Activated naive CD8-positive, alpha-beta T cell treated with anti-CD3 and anti-CD28 coated beads for 36 hours (primary cell): ENCODE results near the gene GLRX5. TPM values are rescaled to one million over a fixed set of nuclear protein-coding genes. Genes with fewer than 3 reads are reported as not detected.

ENCODE experiments used
- DNase-seq: peaks from one replicate; pipeline ENCODE4 v3.0.0; 2021
- H3K27ac Mint-ChIP-seq: one replicate; pipeline ENCODE4 v1.8.0; 2022; ENCODE audit warnings: mild to moderate bottlenecking, moderate library complexity, mixed read lengths
- H3K27me3 Mint-ChIP-seq: one replicate; pipeline ENCODE4 v1.8.0; 2022; ENCODE audit warnings: mild to moderate bottlenecking, mixed read lengths
- H3K36me3 Mint-ChIP-seq: one replicate; pipeline ENCODE4 v1.8.0; 2021; ENCODE audit warnings: mild to moderate bottlenecking, mixed read lengths
- H3K4me1 Mint-ChIP-seq: one replicate; pipeline ENCODE4 v1.8.0; 2021; ENCODE audit warnings: mixed read lengths
- H3K4me3 Mint-ChIP-seq: one replicate; pipeline ENCODE4 v1.8.0; 2022; ENCODE audit warnings: mild to moderate bottlenecking, moderate library complexity, mixed read lengths
- H3K9me3 Mint-ChIP-seq: one replicate; pipeline ENCODE4 v1.8.0; 2022; ENCODE audit warnings: mixed read lengths
- total RNA-seq, 2 experiments: library from RNA; stranded (reverse); gene quantifications; one replicate each; pipeline ENCODE4 v1.2.3, GENCODE V29; 2021

Gene GLRX5
- total RNA-seq, 2 experiments from 2014 or later, result 57.9 to 60.7 TPM

- Mint-ChIP-seq H3K36me3 (peaks cover 3% of the 10 kb centered on the region), H3K27ac (peak overlapping the region; percentile 38)
These were observed 13.8 kb upstream of the GLRX5 start for GRCh38 chr14:95521001-95521400.

DNA sequence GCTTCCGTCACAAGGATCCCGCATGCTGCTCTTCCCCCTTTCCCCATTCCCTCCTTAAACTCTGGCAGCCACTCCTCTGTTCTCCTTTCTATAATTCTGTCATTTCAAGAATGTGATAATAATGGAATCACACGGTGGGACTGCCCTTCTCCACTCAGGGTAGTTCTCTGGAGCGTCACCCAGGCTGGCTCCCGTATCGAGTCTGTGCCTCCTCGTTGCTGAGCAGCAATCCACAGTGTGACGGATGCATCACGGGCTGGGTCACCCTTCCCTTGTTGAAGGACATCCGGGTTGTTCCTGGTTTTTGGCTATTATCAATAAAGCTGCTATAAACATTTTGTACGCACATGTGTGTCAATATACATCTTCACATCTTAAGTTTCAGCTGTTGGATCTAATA, 12.7 kb upstream of the GLRX5 start:
- Mint-ChIP-seq H3K27ac (peak overlapping the region; percentile 99), H3K4me3 (peak overlapping the region; percentile 44), H3K36me3 (peaks cover 3% of the 10 kb centered on the region), H3K4me1 (peaks cover 86% of the 10 kb centered on the region), H3K27me3 (no peaks in the 10 kb centered on the region), H3K9me3 (no peaks in the 10 kb centered on the region)
- no peak for DNase-seq

More at GRCh38 chr14:95521001-95521400, 13.8 kb upstream of the GLRX5 start:
- H3K9me3 Mint-ChIP-seq, result no peaks in the 10 kb centered on the region
- peaks cover 78% of the 10 kb centered on the region for H3K4me1 Mint-ChIP-seq
- H3K4me3 Mint-ChIP-seq, result no peak overlapping the region
- no peaks in the 10 kb centered on the region for H3K27me3 Mint-ChIP-seq
- no peak for DNase-seq

DNA sequence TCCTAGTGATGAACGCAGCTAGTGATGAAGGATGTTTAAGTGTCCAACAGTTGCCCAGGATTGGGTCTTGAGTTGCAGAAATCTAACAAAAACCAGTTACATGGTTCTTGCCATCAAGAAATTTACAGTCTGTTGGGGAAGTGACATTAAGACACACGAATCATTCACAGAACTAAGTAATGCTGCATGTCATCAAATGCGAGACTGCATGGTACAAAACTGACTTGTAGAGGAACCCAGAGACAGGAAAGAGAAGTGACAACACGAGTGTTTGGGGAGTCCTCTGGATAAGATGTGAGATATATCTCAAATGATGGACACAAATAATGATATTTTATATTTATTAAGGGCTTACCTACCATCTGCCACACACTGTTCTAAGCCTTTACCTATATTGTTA, 12.3 kb upstream of the GLRX5 start:
- DNase-seq, result no peak
- Mint-ChIP-seq H3K9me3 (no peaks in the 10 kb centered on the region), H3K27me3 (no peaks in the 10 kb centered on the region), H3K36me3 (peaks cover 3% of the 10 kb centered on the region), H3K4me1 (peaks cover 86% of the 10 kb centered on the region), H3K4me3 (peak overlapping the region; percentile 77), H3K27ac (peak overlapping the region; percentile 99)

DNA sequence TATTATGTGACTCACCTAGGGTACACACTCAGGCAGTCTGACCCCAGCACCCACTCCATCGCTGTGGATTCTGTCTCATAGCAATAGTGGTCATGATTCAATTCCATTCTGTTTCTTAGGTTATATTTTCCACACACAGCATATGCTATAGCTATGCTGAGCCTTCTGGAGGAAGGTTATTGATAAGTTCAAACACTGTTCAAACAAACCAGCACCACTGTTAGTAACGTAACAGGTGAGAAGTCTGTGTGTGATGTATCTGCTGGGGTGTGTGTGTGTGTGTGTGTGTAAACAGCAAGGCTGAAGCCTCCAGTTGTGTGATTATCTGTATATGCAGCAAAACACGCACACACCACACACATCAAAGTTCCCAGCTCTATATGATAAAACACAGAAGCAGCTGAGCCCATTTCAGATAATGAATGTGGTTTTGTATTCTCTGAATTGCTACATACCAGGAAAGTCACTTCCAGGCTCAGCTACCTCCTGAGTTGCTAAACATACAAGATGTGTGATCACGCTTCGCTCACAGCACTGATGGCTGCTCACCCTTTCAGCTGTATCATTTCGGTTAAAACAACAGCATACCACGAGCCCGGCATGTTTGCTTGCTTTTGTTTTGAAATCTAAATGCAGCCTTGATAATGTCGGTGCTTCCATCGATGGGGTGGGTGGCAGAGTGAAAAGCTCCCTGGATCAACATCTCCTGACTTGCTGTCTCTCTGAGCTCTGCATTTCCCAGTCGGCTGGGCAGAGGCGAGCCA, 11.6 kb upstream of the GLRX5 start:
- peak overlapping the region; percentile 77 for H3K4me3 Mint-ChIP-seq
- H3K27ac Mint-ChIP-seq, result peak overlapping the region; percentile 99
- peak; percentile 70 for DNase-seq
- peaks cover 3% of the 10 kb centered on the region for H3K36me3 Mint-ChIP-seq
- peaks cover 80% of the 10 kb centered on the region for H3K4me1 Mint-ChIP-seq
- H3K27me3 Mint-ChIP-seq, result no peaks in the 10 kb centered on the region
- no peaks in the 10 kb centered on the region for H3K9me3 Mint-ChIP-seq

GRCh38 chr14:95523815-95524448, 10.9 kb upstream of the GLRX5 start:
- DNase-seq, result peak; percentile 67
- H3K27me3 Mint-ChIP-seq, result no peaks in the 10 kb centered on the region
- H3K4me3 Mint-ChIP-seq, result peak overlapping the region; percentile 77
- H3K36me3 Mint-ChIP-seq, result peaks cover 4% of the 10 kb centered on the region
- H3K4me1 Mint-ChIP-seq, result peaks cover 73% of the 10 kb centered on the region
- H3K27ac Mint-ChIP-seq, result peak overlapping the region; percentile 99
- H3K9me3 Mint-ChIP-seq, result no peaks in the 10 kb centered on the region

GRCh38 chr14:95524706-95525512, 9.9 kb upstream of the GLRX5 start:
- Mint-ChIP-seq H3K27ac (peak overlapping the region; percentile 99), H3K9me3 (no peaks in the 10 kb centered on the region), H3K4me1 (peaks cover 63% of the 10 kb centered on the region), H3K27me3 (no peaks in the 10 kb centered on the region), H3K36me3 (peaks cover 7% of the 10 kb centered on the region), H3K4me3 (peak overlapping the region; percentile 77)
- DNase-seq, result no peak

DNA sequence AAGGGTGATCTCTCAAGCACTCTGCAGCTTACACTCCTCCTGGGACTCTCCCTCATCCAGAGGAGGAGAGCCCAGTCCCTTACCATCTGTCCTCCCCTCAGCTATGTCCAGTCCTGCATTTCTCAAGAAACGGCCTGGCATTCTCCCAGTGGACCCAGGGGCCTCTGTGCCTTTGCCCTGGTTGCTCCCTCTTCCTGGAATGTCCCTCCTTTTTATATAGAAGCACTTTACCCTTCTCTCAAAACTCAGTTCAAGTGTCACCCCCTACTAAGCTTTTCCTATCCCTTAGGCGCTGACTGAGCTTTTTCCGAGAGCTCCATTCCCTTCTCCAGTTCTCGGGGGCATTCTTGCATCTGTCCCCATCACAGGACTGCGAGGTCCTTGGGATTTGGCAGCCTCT, 8.9 kb upstream of the GLRX5 start:
- H3K4me1 Mint-ChIP-seq, result peaks cover 68% of the 10 kb centered on the region
- no peaks in the 10 kb centered on the region for H3K9me3 Mint-ChIP-seq
- DNase-seq, result no peak
- no peak overlapping the region for H3K4me3 Mint-ChIP-seq
- H3K36me3 Mint-ChIP-seq, result peaks cover 13% of the 10 kb centered on the region
- H3K27me3 Mint-ChIP-seq, result no peaks in the 10 kb centered on the region
- H3K27ac Mint-ChIP-seq, result peak overlapping the region; percentile 99

DNA sequence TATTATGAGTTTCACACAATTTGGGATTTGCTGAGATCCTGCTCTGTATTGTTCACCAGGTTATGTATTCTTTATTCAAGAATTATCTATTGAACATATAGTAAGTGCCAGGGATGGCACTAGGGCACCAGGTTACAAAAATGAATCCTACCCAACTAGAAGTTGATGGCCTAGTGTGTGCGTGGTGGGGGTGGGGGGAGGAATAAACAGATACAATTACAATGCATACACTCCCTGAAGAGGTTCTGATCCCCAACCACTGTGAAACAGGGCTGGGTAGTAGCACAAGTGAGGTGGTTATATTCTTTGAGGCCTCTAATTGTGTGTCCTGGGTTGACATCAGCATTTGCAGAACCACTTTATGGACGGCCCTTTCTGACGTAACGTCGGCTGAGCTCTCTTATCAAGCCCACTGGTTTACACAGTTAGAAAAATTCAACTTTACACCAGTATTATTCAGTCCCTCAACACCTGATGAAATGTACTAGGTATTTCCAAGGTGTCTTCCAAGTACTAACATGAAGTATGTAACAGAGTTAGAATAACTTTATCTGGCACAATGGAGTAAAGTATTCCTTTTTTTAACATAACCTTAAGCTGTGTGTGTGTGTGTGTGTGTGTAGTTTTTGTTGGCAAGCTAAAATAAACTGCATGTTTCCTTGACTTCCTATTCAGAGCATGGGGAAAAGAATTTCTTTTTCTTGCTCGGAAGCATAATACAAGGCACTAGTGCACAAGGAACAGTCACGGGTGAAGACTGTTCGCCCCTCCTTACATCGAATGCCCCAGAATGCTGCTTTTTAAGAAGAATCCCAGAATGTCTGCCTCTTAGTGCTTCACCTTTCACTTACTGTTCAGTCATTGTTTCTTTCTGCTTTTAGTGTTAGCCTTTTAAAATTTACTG, 8.1 kb upstream of the GLRX5 start:
- Mint-ChIP-seq H3K4me3 (peak overlapping the region; percentile 29), H3K36me3 (peaks cover 16% of the 10 kb centered on the region), H3K9me3 (no peaks in the 10 kb centered on the region), H3K4me1 (peaks cover 71% of the 10 kb centered on the region), H3K27me3 (no peaks in the 10 kb centered on the region), H3K27ac (peak overlapping the region; percentile 93)
- DNase-seq, result no peak

DNA sequence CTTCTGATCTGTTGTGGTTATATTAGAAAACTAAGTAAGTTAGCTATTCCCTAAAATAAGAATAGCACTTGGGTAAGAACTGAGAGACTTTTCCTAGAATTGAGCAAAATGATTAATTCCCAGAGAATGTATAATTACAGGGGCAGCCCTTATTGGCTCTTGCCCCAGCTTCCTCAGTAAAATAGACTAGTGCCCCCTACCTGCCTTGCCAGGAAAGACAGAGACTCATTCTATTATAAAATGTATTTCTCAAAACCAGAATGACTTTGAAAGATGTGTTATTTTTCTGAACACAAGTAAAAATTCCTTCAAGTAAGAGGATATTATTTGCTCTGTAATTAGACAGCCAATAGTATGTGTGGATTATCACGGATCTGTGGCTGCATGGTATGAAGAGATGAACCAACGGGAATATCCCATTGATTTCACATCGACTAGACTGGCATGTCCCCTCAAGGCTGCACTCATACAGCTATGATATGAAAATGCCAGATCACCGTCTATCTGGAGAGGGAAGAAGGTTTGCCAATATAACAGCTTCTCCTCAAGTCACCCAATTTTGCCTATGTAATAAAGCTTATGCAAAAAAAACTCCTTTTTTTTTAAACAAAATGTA, 7.4 kb upstream of the GLRX5 start:
- DNase-seq, result no peak
- Mint-ChIP-seq H3K4me1 (peaks cover 71% of the 10 kb centered on the region), H3K4me3 (peak overlapping the region; percentile 29), H3K27me3 (no peaks in the 10 kb centered on the region), H3K27ac (peak overlapping the region; percentile 93), H3K36me3 (peaks cover 19% of the 10 kb centered on the region), H3K9me3 (no peaks in the 10 kb centered on the region)

GRCh38 chr14:95529216-95529615, 5.6 kb upstream of the GLRX5 start:
- no peak overlapping the region for H3K4me3 Mint-ChIP-seq
- no peak for DNase-seq
- H3K27ac Mint-ChIP-seq, result peak overlapping the region; percentile 52
- peaks cover 62% of the 10 kb centered on the region for H3K4me1 Mint-ChIP-seq
- H3K27me3 Mint-ChIP-seq, result no peaks in the 10 kb centered on the region
- H3K36me3 Mint-ChIP-seq, result peaks cover 33% of the 10 kb centered on the region
- H3K9me3 Mint-ChIP-seq, result no peaks in the 10 kb centered on the region

DNA sequence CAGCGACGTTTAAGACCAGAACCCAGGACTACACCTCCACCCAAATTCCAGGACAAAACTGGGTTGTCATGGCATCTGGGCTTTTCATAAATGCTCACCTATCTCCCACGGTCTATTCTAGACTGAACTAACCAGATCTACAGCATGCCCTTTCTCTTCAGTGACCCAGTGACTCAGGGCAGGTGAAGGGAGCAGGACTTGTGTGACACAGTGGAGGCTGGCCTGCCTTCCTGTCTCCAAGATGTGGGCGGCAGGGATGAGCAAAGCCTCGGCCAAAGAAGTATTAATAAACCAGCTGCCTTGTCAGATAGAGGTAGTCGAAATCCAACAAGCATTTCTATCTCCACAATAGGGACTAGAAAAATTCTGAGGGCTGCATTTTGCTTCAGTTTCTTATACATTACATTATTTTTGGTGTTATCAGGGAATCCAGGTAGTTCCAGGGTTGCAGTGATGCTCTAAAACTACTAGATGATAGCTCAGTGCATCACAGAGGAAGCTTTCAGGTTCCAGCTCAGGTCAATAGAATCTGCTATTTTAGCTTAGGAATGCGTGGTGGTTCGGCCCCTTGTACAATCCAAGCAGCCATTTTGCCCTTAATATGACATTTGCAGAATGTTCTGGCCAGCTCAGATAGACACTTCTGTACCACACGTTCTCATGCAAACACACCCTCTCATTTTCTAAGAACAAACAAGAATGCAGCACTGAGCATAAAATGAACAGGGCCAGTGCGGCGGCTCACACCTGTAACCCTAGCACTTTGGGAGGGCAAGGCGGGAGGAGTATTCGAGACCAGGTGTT, 4.2 kb upstream of the GLRX5 start:
- Mint-ChIP-seq H3K4me3 (peak overlapping the region; percentile 56), H3K27ac (peak overlapping the region; percentile 17), H3K9me3 (no peaks in the 10 kb centered on the region), H3K4me1 (peaks cover 49% of the 10 kb centered on the region), H3K27me3 (no peaks in the 10 kb centered on the region), H3K36me3 (peaks cover 36% of the 10 kb centered on the region)
- no peak for DNase-seq

GRCh38 chr14:95531473-95531872, 3.4 kb upstream of the GLRX5 start:
- no peaks in the 10 kb centered on the region for H3K27me3 Mint-ChIP-seq
- H3K27ac Mint-ChIP-seq, result no peak overlapping the region
- H3K9me3 Mint-ChIP-seq, result no peaks in the 10 kb centered on the region
- no peak for DNase-seq
- peaks cover 49% of the 10 kb centered on the region for H3K4me1 Mint-ChIP-seq
- peak overlapping the region; percentile 8 for H3K4me3 Mint-ChIP-seq
- peaks cover 39% of the 10 kb centered on the region for H3K36me3 Mint-ChIP-seq

GRCh38 chr14:95531969-95532368, 2.9 kb upstream of the GLRX5 start:
- Mint-ChIP-seq H3K27ac (peak overlapping the region; percentile 65), H3K4me3 (peak overlapping the region; percentile 98), H3K27me3 (no peaks in the 10 kb centered on the region), H3K4me1 (peaks cover 49% of the 10 kb centered on the region), H3K36me3 (peaks cover 39% of the 10 kb centered on the region), H3K9me3 (no peaks in the 10 kb centered on the region)
- DNase-seq, result no peak
